Trophoblast cell (in vitro differentiated cells and primary cell): ENCODE data around the gene HS3ST4.

Experiments used
- DNase-seq, 2 donors: peaks; one replicate each; pipeline ENCODE4 v3.0.0-alpha.2; 2016
- H2AFZ ChIP-seq: 2 replicates; pipeline ENCODE4 v1.6.1; 2013; ENCODE audit warnings: low read length, moderate library complexity, mild to moderate bottlenecking; ENCODE audit not compliant: insufficient read depth, poor library complexity
- H2AK5ac ChIP-seq: 2 replicates; pipeline ENCODE4 v1.6.1; 2013; ENCODE audit warnings: mild to moderate bottlenecking, low read length
- H2BK120ac ChIP-seq: 2 replicates; pipeline ENCODE4 v1.6.1; 2013; ENCODE audit warnings: low read length, mild to moderate bottlenecking, moderate library complexity; ENCODE audit not compliant: insufficient read depth, poor library complexity
- H2BK12ac ChIP-seq: 2 replicates; pipeline ENCODE4 v1.6.1; 2013; ENCODE audit warnings: mild to moderate bottlenecking, low read length, moderate library complexity
- H2BK5ac ChIP-seq: 2 replicates; pipeline ENCODE4 v1.6.1; 2013; ENCODE audit warnings: low read length, low read depth, moderate library complexity, mild to moderate bottlenecking; ENCODE audit not compliant: poor library complexity
- H3K14ac ChIP-seq: 2 replicates; pipeline ENCODE4 v1.6.1; 2013; ENCODE audit warnings: mild to moderate bottlenecking, low read length
- H3K18ac ChIP-seq: 2 replicates; pipeline ENCODE4 v1.6.1; 2013; ENCODE audit warnings: mild to moderate bottlenecking, low read length
- H3K23ac ChIP-seq: 2 replicates; pipeline ENCODE4 v1.6.1; 2013; ENCODE audit warnings: low read length
- H3K27ac ChIP-seq: 2 replicates; pipeline ENCODE4 v1.5.1; 2013; ENCODE audit warnings: low read depth, mild to moderate bottlenecking, inconsistent platforms, low read length, moderate library complexity
- H3K27me3 ChIP-seq: 2 replicates; pipeline ENCODE4 v1.6.1; 2013; ENCODE audit warnings: inconsistent platforms, mild to moderate bottlenecking, low read length, moderate library complexity; ENCODE audit not compliant: insufficient read depth
- H3K36me3 ChIP-seq, 2 experiments: 1 replicate in 1 of 2; 2 replicates in 1 of 2; pipeline ENCODE4 v1.6.1; 2013; ENCODE audit warnings: low read length in 2 of 2, mild to moderate bottlenecking in 2 of 2, moderate library complexity in 1 of 2; ENCODE audit not compliant: insufficient read depth in 2 of 2, control insufficient read depth in 1 of 2
- H3K4ac ChIP-seq: 2 replicates; pipeline ENCODE4 v1.6.1; 2013; ENCODE audit warnings: low read depth, mild to moderate bottlenecking, low read length, moderate library complexity
- H3K4me1 ChIP-seq, 2 experiments: 1 replicate in 1 of 2; 2 replicates in 1 of 2; pipeline ENCODE4 v1.6.1; 2013; ENCODE audit warnings: low read length in 2 of 2, mild to moderate bottlenecking in 2 of 2, moderate library complexity in 1 of 2; ENCODE audit not compliant: insufficient read depth in 2 of 2, control insufficient read depth in 1 of 2
- H3K4me2 ChIP-seq: 2 replicates; pipeline ENCODE4 v1.6.1; 2013; ENCODE audit warnings: inconsistent platforms, mild to moderate bottlenecking, low read length, moderate library complexity
- H3K4me3 ChIP-seq: 2 replicates; pipeline ENCODE4 v1.5.1; 2013; ENCODE audit warnings: mild to moderate bottlenecking, low read depth, low read length, inconsistent platforms
- H3K79me1 ChIP-seq: one replicate; pipeline ENCODE4 v1.6.1; 2013; ENCODE audit warnings: low read length
- H3K79me2 ChIP-seq: 2 replicates; pipeline ENCODE4 v1.6.1; 2013; ENCODE audit warnings: low read length, mild to moderate bottlenecking; ENCODE audit not compliant: control insufficient read depth, insufficient read depth, poor library complexity
- H3K9ac ChIP-seq: 2 replicates; pipeline ENCODE4 v1.6.1; 2013; ENCODE audit warnings: mild to moderate bottlenecking, low read length
- H3K9me3 ChIP-seq: 2 replicates; pipeline ENCODE4 v1.6.1; 2013; ENCODE audit warnings: low read depth, mild to moderate bottlenecking, control low read depth, inconsistent platforms, low read length; ENCODE audit not compliant: insufficient read depth
- H4K12ac ChIP-seq: 2 replicates; pipeline ENCODE4 v1.6.1; 2013; ENCODE audit warnings: low read depth, mild to moderate bottlenecking, low read length, moderate library complexity
- H4K8ac ChIP-seq: 2 replicates; pipeline ENCODE4 v1.6.1; 2013; ENCODE audit warnings: low read depth, mild to moderate bottlenecking, low read length, moderate library complexity
- H4K91ac ChIP-seq: one replicate; pipeline ENCODE4 v1.6.1; 2013; ENCODE audit warnings: low read depth, mild to moderate bottlenecking, low read length, moderate library complexity
- WGBS: extraction: QIAGEN DNeasy Blood & Tissue Kit; methylation state at CpG from one replicate; pipeline ENCODE4 v1.1.7; 2013; ENCODE audit warnings: missing lambda C conversion rate; ENCODE audit not compliant: insufficient read length, insufficient coverage; ENCODE audit errors: extremely low coverage; 5-methylcytosine and 5-hydroxymethylcytosine counted together

The HS3ST4 gene

DNA sequence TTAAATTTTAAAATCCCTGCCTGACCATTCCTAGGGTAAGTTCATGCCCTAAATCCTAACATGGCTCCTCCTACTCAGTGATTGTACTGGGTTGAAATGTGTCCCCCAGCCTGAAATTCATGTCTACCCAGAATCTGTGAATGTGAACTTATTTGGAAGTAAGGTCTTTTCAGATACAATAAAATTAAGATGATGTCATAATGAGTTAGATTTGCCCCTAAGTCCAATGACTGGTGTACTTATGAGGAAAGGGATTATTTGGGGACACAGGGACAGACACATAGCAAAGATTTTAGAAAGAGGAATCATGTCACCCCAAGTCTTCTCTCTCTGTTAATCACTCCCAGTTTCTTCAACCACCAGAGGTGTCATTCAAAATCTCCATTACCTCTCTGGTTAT lies 185.3 kb downstream of the HS3ST4 start:
- H3K4me3 ChIP-seq, result no peak overlapping the region

GRCh38 chr16:25886598-25886997 lies 194.8 kb downstream of the HS3ST4 start:
- Histone ChIP-seq H2BK5ac (no peak overlapping the region), H2BK120ac (no peak overlapping the region), H4K91ac (no peak overlapping the region), H4K12ac (no peak overlapping the region), H3K27ac (no peak overlapping the region), H3K4me2 (no peak overlapping the region), H3K9ac (no peak overlapping the region), H3K36me3 (no peaks in the 10 kb centered on the region), H3K79me2 (no peaks in the 10 kb centered on the region), H3K4ac (no peak overlapping the region), H2AFZ (no peak overlapping the region), H2AK5ac (no peak overlapping the region), H3K79me1 (no peaks in the 10 kb centered on the region), H3K18ac (no peak overlapping the region), H3K4me3 (no peak overlapping the region), H3K23ac (no peak overlapping the region), H3K9me3 (no peaks in the 10 kb centered on the region), H3K14ac (no peak overlapping the region), H3K27me3 (no peaks in the 10 kb centered on the region), H2BK12ac (no peak overlapping the region), H4K8ac (no peak overlapping the region), H3K4me1 (no peaks in the 10 kb centered on the region)
- no CpG with 5 or more reads among the region's 4 CpGs for WGBS
- no peak for DNase-seq

More for the DNA sequence above, 185.3 kb downstream of the HS3ST4 start:
- Histone ChIP-seq H3K27me3 (no peaks in the 10 kb centered on the region), H4K8ac (no peak overlapping the region), H3K14ac (no peak overlapping the region), H3K36me3 (no peaks in the 10 kb centered on the region), H4K12ac (no peak overlapping the region), H3K18ac (no peak overlapping the region), H2AK5ac (no peak overlapping the region), H3K79me2 (no peaks in the 10 kb centered on the region), H2AFZ (no peak overlapping the region), H3K9ac (no peak overlapping the region), H2BK12ac (no peak overlapping the region), H3K4ac (no peak overlapping the region), H3K9me3 (peaks cover 2% of the 10 kb centered on the region), H3K23ac (no peak overlapping the region), H2BK120ac (no peak overlapping the region), H3K4me1 (no peaks in the 10 kb centered on the region), H3K27ac (no peak overlapping the region), H4K91ac (no peak overlapping the region), H3K79me1 (no peaks in the 10 kb centered on the region), H2BK5ac (no peak overlapping the region), H3K4me2 (no peak overlapping the region)
- no peak for DNase-seq

DNA sequence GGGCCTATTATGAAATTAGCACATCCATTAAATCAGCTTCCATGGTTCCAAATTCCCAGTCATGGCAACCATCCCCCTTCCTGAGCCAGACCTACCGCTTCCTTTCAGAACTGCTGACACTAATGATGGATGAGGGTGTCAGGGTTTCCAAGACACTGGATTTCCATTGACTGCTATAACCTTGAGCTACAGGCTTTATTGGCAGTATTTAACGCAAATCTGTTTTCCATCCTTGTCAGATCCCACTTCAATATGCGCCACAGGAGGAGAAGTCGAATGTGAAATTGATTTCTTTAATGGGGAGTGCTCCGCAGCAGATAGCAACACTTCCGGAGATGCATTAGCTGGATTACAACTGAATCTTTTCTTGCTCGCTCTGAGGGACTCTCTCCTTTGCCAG lies 197.1 kb downstream of the HS3ST4 start:
- no peak overlapping the region for H2BK12ac ChIP-seq
- H3K18ac ChIP-seq, result no peak overlapping the region
- H2AFZ ChIP-seq, result no peak overlapping the region
- H3K23ac ChIP-seq, result no peak overlapping the region
- no peak overlapping the region for H2BK120ac ChIP-seq
- H3K4me3 ChIP-seq, result no peak overlapping the region
- H3K9ac ChIP-seq, result no peak overlapping the region
- H3K36me3 ChIP-seq, result no peaks in the 10 kb centered on the region
- no peaks in the 10 kb centered on the region for H3K4me1 ChIP-seq
- H2AK5ac ChIP-seq, result no peak overlapping the region
- no CpG with 5 or more reads among the region's 7 CpGs for WGBS
- no peak overlapping the region for H2BK5ac ChIP-seq
- no peaks in the 10 kb centered on the region for H3K27me3 ChIP-seq
- no peak overlapping the region for H3K4me2 ChIP-seq
- no peak for DNase-seq
- H3K79me1 ChIP-seq, result no peaks in the 10 kb centered on the region
- H3K14ac ChIP-seq, result no peak overlapping the region
- H4K8ac ChIP-seq, result no peak overlapping the region
- no peak overlapping the region for H3K4ac ChIP-seq
- H3K9me3 ChIP-seq, result no peaks in the 10 kb centered on the region
- H4K12ac ChIP-seq, result no peak overlapping the region
- no peak overlapping the region for H4K91ac ChIP-seq
- no peak overlapping the region for H3K27ac ChIP-seq
- H3K79me2 ChIP-seq, result no peaks in the 10 kb centered on the region

GRCh38 chr16:25893332-25893731 lies 201.6 kb downstream of the HS3ST4 start:
- no peak for DNase-seq

More at GRCh38 chr16:25893332-25893731, 201.6 kb downstream of the HS3ST4 start:
- Histone ChIP-seq H2AFZ (no peak overlapping the region), H4K91ac (no peak overlapping the region), H3K27ac (no peak overlapping the region), H3K4ac (no peak overlapping the region), H3K23ac (no peak overlapping the region), H2BK5ac (no peak overlapping the region), H4K12ac (no peak overlapping the region), H3K14ac (no peak overlapping the region), H3K36me3 (no peaks in the 10 kb centered on the region), H3K79me1 (no peaks in the 10 kb centered on the region), H3K27me3 (no peaks in the 10 kb centered on the region), H3K79me2 (no peaks in the 10 kb centered on the region), H2BK120ac (no peak overlapping the region), H3K9ac (no peak overlapping the region), H3K18ac (no peak overlapping the region), H2AK5ac (no peak overlapping the region), H3K4me1 (no peaks in the 10 kb centered on the region), H3K9me3 (no peaks in the 10 kb centered on the region), H3K4me3 (no peak overlapping the region), H3K4me2 (no peak overlapping the region), H2BK12ac (no peak overlapping the region), H4K8ac (no peak overlapping the region)
- no CpG with 5 or more reads among the region's 3 CpGs for WGBS
